ENCODE results near the gene MYO1A.
"Not testable (repeated sequence)": the region's sequence is repeated elsewhere in the genome, so short reads cannot be mapped to it uniquely, and the experiment has no call there.

DNA sequence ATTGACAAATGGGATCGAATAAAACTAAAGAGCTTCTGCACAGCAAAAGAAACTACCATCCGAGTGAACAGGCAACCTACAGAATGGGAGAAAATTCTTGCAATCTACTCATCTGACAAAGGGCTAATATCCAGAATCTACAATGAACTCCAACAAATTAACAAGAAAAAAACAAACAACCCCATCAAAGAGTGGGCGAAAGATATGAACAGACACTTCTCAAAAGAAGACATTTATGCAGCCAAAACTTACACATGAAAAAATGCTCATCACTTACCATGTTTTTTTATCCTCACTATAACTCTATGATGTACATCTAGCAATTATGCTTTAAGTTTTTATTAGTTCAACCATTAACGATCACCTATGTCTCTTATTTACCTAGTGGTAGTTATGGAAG is 4.0 kb upstream of the MYO1A start:
- TF ChIP-seq, protein P1, sequence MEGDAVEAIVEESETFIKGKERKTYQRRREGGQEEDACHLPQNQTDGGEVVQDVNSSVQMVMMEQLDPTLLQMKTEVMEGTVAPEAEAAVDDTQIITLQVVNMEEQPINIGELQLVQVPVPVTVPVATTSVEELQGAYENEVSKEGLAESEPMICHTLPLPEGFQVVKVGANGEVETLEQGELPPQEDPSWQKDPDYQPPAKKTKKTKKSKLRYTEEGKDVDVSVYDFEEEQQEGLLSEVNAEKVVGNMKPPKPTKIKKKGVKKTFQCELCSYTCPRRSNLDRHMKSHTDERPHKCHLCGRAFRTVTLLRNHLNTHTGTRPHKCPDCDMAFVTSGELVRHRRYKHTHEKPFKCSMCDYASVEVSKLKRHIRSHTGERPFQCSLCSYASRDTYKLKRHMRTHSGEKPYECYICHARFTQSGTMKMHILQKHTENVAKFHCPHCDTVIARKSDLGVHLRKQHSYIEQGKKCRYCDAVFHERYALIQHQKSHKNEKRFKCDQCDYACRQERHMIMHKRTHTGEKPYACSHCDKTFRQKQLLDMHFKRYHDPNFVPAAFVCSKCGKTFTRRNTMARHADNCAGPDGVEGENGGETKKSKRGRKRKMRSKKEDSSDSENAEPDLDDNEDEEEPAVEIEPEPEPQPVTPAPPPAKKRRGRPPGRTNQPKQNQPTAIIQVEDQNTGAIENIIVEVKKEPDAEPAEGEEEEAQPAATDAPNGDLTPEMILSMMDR (IDR thresholded peaks at IDR 0.05; ENCODE audit: borderline replicate concordance, extremely low read depth, low read length, poor library complexity, severe bottlenecking), result not testable (repeated sequence)
- TF ChIP-seq EZH2 (IDR thresholded peaks at IDR 0.05; ENCODE audit: borderline replicate concordance, low read depth, low read length, severe bottlenecking), result not testable (repeated sequence)

All from DND-41 (cell line).